ENCODE results near the gene DCAF10.

Gene DCAF10

GRCh38 chr9:37913480-37914153 lies 113.0 kb downstream of the DCAF10 start:
- H3K36me3 Mint-ChIP-seq (ENCODE audit: low read depth) = no peaks in the 10 kb centered on the region
- no peaks in the 10 kb centered on the region for H3K9me3 Mint-ChIP-seq
- H3K4me1 Mint-ChIP-seq (ENCODE audit: low read depth) = peaks cover 2% of the 10 kb centered on the region
- H3K27ac Mint-ChIP-seq = no peak overlapping the region
- no peak overlapping the region for H3K4me3 Mint-ChIP-seq
- H3K27me3 Mint-ChIP-seq (ENCODE audit: low read depth) = no peaks in the 10 kb centered on the region
- DNase-seq (ENCODE audit: low spot score) = peak; percentile 71

GRCh38 chr9:37914154-37914551 lies 113.6 kb downstream of the DCAF10 start:
- H3K4me3 Mint-ChIP-seq = no peak overlapping the region
- H3K27me3 Mint-ChIP-seq (ENCODE audit: low read depth) = no peaks in the 10 kb centered on the region
- no peak overlapping the region for H3K27ac Mint-ChIP-seq
- no peak for DNase-seq (ENCODE audit: low spot score)
- peaks cover 2% of the 10 kb centered on the region for H3K4me1 Mint-ChIP-seq (ENCODE audit: low read depth)
- no peaks in the 10 kb centered on the region for H3K36me3 Mint-ChIP-seq (ENCODE audit: low read depth)
- no peaks in the 10 kb centered on the region for H3K9me3 Mint-ChIP-seq

GRCh38 chr9:37914701-37915358 lies 114.2 kb downstream of the DCAF10 start:
- Mint-ChIP-seq H3K4me1 (ENCODE audit: low read depth) (peaks cover 2% of the 10 kb centered on the region), H3K36me3 (ENCODE audit: low read depth) (no peaks in the 10 kb centered on the region), H3K27me3 (ENCODE audit: low read depth) (no peaks in the 10 kb centered on the region), H3K27ac (no peak overlapping the region), H3K9me3 (no peaks in the 10 kb centered on the region), H3K4me3 (no peak overlapping the region)
- DNase-seq (ENCODE audit: low spot score) = no peak

- H3K27ac Mint-ChIP-seq = no peak overlapping the region
- no peak for DNase-seq (ENCODE audit: low spot score)
Observed at GRCh38 chr9:37915911-37916470, 115.4 kb downstream of the DCAF10 start.

GRCh38 chr9:37916471-37917312 lies 116.1 kb downstream of the DCAF10 start:
- no peaks in the 10 kb centered on the region for H3K36me3 Mint-ChIP-seq (ENCODE audit: low read depth)
- no peak for DNase-seq (ENCODE audit: low spot score)
- H3K9me3 Mint-ChIP-seq = no peaks in the 10 kb centered on the region
- no peaks in the 10 kb centered on the region for H3K27me3 Mint-ChIP-seq (ENCODE audit: low read depth)
- peaks cover 2% of the 10 kb centered on the region for H3K4me1 Mint-ChIP-seq (ENCODE audit: low read depth)
- H3K27ac Mint-ChIP-seq = no peak overlapping the region
- no peak overlapping the region for H3K4me3 Mint-ChIP-seq

More at GRCh38 chr9:37915911-37916470, 115.4 kb downstream of the DCAF10 start:
- peaks cover 2% of the 10 kb centered on the region for H3K4me1 Mint-ChIP-seq (ENCODE audit: low read depth)
- no peaks in the 10 kb centered on the region for H3K36me3 Mint-ChIP-seq (ENCODE audit: low read depth)
- no peak overlapping the region for H3K4me3 Mint-ChIP-seq
- H3K9me3 Mint-ChIP-seq = no peaks in the 10 kb centered on the region
- no peaks in the 10 kb centered on the region for H3K27me3 Mint-ChIP-seq (ENCODE audit: low read depth)
